Cardiac fibroblast (primary cell): ENCODE measurements around the gene PGR.
A peak's percentile ranks its signal among the peaks of the same experiment; 100 is the strongest.

Source experiments
- DNase-seq, 2 donors: peaks; one replicate each; pipeline versions ENCODE4 v3.0.0 to v3.0.0-alpha.2; 2010; ENCODE audit warnings: low read depth in 2 of 2
- H3K4me3 ChIP-seq, 2 donors: replicated peaks in 1 of 2; 1 replicate in 1 of 2; 2 replicates in 1 of 2; pipeline ENCODE4 v1.5.1; 2011; ENCODE audit warnings: low read depth in 2 of 2, low read length in 2 of 2, mild to moderate bottlenecking in 2 of 2, moderate library complexity in 1 of 2
- TF ChIP-seq, protein P1 (sequence below): IDR thresholded peaks from one replicate; pipeline ENCODE4 v1.5.1; 2011; ENCODE audit warnings: low read depth, mild to moderate bottlenecking, low read length, inconsistent platforms

The PGR gene

DNA sequence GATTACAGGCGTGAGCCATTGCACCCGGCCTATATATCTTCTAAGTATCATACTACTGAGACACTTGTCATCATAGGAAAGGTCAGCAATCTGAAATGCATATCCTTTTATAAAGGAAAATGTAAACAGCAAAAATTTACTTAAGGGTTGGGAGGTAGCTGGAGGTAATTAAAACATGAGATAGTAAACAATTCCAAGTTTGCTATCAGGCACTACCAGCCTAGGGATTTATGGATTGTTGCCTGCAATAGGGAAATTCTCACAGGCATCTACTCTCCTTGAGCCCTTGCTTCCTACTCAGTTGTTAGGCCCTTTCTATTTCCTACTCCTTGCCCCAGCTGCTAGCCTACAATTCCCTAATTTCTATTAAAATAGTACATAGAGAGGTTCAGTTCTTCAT is 16.1 kb downstream of the PGR start:
- TF ChIP-seq, protein P1, sequence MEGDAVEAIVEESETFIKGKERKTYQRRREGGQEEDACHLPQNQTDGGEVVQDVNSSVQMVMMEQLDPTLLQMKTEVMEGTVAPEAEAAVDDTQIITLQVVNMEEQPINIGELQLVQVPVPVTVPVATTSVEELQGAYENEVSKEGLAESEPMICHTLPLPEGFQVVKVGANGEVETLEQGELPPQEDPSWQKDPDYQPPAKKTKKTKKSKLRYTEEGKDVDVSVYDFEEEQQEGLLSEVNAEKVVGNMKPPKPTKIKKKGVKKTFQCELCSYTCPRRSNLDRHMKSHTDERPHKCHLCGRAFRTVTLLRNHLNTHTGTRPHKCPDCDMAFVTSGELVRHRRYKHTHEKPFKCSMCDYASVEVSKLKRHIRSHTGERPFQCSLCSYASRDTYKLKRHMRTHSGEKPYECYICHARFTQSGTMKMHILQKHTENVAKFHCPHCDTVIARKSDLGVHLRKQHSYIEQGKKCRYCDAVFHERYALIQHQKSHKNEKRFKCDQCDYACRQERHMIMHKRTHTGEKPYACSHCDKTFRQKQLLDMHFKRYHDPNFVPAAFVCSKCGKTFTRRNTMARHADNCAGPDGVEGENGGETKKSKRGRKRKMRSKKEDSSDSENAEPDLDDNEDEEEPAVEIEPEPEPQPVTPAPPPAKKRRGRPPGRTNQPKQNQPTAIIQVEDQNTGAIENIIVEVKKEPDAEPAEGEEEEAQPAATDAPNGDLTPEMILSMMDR = no peak
- no peak for DNase-seq
- no peak overlapping the region for H3K4me3 ChIP-seq

DNA sequence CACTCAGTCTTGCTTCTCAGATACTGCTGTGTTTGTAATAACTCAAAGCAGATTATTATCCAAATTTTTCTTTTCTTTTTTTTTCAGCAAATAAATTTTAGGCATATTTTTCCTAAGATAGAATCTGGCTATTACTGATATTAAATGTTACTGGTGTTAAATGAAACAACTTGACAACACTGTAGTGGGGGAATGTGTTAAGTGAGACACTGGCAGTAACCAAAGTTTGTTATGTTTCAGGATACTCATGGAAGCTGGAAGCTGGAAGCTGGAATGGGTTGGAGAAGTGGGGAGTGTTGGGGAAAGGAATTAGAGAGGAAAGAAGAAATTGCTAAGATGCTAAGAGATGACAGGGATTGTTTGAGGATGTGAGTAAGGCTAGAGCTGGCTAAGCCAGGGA is 24.9 kb downstream of the PGR start:
- no peak overlapping the region for H3K4me3 ChIP-seq
- TF ChIP-seq, protein P1 = no peak
- no peak for DNase-seq

GRCh38 chr11:101103433-101103832 is 26.2 kb downstream of the PGR start:
- TF ChIP-seq, protein P1 = no peak
- no peak overlapping the region for H3K4me3 ChIP-seq
- DNase-seq = no peak

DNA sequence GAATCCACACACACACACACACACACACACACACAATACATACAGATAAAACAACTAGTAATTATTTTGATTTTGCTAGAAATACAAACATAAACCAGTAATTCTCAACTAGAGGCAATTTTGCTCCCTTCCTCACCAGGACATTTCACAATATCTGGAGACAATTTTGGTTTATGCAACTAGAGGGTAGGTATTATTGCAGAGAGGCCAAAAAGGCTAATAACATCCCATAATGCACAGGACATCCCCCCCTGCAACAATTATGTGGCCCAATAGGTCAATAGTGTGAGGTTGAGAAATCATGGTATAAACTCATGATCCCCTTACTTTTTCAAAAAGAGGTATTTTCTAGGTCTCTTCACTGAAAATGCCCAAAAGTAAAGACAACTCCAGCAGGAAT is 29.0 kb downstream of the PGR start:
- no peak overlapping the region for H3K4me3 ChIP-seq
- TF ChIP-seq, protein P1 = no peak
- DNase-seq = no peak

DNA sequence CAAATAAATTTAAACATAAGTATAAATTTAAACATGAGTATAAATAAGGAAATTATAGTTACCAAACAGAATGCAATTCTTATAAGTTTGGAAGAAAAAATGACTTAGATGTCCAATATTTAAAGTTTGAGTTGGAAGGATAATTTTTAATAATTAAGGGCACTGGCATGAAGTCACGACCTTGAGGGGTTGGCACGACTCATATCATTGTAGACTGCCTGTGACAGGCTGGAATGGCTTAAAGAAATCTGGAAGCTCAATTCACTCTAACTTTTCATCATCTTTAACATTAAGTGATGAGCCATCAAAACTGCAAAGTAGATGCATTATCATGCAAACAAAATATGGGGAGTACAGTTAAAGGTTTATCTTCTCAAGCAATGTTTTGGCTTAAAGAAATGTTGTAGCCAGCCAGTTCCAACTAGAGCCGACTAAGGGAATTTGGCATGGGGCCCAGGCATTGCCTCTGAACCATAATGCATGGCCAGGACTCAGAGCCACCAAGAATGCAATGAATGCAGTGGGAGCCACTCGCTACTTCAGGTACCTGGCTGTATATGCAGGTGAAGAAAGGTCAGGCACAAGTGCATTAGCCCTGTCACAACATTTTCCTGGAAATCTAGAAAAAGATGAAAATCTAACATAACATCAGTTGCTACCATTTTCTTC is 33.4 kb downstream of the PGR start:
- no peak overlapping the region for H3K4me3 ChIP-seq
- peak; percentile 19 to 53 for DNase-seq
- TF ChIP-seq, protein P1 = no peak

DNA sequence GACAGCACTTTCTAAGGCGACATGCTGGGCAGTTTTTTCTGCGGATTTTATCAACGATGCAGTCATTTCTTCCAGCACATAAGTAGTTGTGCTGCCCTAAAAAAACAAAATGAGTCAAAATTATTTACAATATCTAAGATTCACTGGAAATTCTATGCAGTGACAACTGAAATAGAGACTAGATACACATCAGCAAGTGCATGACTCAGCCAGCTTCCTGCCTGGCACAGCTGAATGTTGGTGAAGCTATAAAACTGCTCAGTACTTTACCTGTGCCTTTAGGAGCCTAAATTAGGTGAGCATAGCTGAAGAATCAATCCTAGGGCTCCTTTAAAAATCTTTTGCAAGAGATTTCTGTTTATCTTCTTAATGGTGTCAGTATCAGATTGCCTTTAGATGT is 37.8 kb downstream of the PGR start:
- H3K4me3 ChIP-seq = no peak overlapping the region
- DNase-seq = no peak
- TF ChIP-seq, protein P1 = no peak
